HG02973 (cell line): ENCODE measurements around the gene SUSD1.
A peak's percentile ranks its signal among the peaks of the same experiment; 100 is the strongest.

Experiments used
- ATAC-seq: cut with Tn5 transposase; IDR thresholded peaks from one replicate; pipeline ENCODE4 v1.9.1; 2021; ENCODE audit warnings: moderate library complexity; ENCODE audit not compliant: unreplicated experiment

The SUSD1 gene

GRCh38 chr9:112072721-112073638, 102.1 kb downstream of the SUSD1 start:
- no peak for ATAC-seq

- no peak for ATAC-seq
Observed at GRCh38 chr9:112069318-112070169, 105.6 kb downstream of the SUSD1 start.

- ATAC-seq: no peak
Observed at GRCh38 chr9:112065806-112066606, 109.1 kb downstream of the SUSD1 start.

- no peak for ATAC-seq
Observed at GRCh38 chr9:112064871-112065270, 110.2 kb downstream of the SUSD1 start.

GRCh38 chr9:112063586-112063985, 111.5 kb downstream of the SUSD1 start:
- no peak for ATAC-seq

- ATAC-seq: no peak
Observed at GRCh38 chr9:112063151-112063550, 111.9 kb downstream of the SUSD1 start.

- ATAC-seq: peak; percentile 90
Observed at GRCh38 chr9:112061152-112061740, 113.9 kb downstream of the SUSD1 start.

- no peak for ATAC-seq
Observed at GRCh38 chr9:112059966-112060320, 115.2 kb downstream of the SUSD1 start.

- no peak for ATAC-seq
Observed at GRCh38 chr9:112059145-112059965, 115.7 kb downstream of the SUSD1 start.

GRCh38 chr9:112056996-112057395, 118.1 kb downstream of the SUSD1 start:
- no peak for ATAC-seq

- no peak for ATAC-seq
Observed at GRCh38 chr9:112054916-112055315, 120.2 kb downstream of the SUSD1 start.

GRCh38 chr9:112051812-112052211, 123.3 kb downstream of the SUSD1 start:
- ATAC-seq: peak; percentile 59

GRCh38 chr9:112050544-112051475, 124.3 kb downstream of the SUSD1 start:
- no peak for ATAC-seq

GRCh38 chr9:112049811-112050516, 125.1 kb downstream of the SUSD1 start:
- ATAC-seq: no peak

- no peak for ATAC-seq
Observed at GRCh38 chr9:112048924-112049691, 126.0 kb downstream of the SUSD1 start.

GRCh38 chr9:112047538-112048066, 127.5 kb downstream of the SUSD1 start:
- no peak for ATAC-seq

- ATAC-seq: no peak
Observed at GRCh38 chr9:112046181-112046580, 128.9 kb downstream of the SUSD1 start.
